HG02588 (cell line): ENCODE data around the gene PGAP3.

Experiments
- ATAC-seq: cut with Tn5 transposase; IDR thresholded peaks from one replicate; pipeline ENCODE4 v1.9.1; 2021; ENCODE audit warnings: mild to moderate bottlenecking, moderate library complexity; ENCODE audit not compliant: unreplicated experiment

Gene PGAP3

DNA sequence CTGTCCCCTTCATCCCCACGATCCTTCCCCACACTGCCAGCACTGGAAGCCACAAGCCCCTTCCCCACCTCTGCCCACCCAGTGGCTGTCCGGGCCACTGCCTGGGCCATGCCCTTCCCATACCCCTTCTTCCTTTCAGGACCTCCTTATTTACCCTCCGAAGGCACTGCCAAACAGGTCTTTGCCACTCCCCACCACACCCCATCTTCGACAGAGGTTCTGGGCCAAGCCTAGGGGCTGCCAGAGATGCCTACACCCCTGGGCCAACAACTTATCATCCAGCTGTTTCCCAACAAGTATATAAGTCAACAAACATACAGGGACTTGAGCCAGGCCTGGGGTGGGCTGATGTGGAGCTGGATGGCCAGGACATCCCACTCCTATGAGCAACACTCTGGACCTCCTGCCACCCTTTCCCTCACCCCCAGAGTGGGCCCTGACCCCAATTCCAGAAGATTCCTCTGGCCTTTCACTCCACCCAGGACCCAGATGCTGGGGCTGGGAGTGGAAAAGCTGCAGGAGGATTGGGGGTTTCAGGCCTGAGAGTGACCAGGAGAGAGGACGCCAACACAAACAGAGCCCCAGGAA is 62.6 kb downstream of the PGAP3 start:
- no peak for ATAC-seq

DNA sequence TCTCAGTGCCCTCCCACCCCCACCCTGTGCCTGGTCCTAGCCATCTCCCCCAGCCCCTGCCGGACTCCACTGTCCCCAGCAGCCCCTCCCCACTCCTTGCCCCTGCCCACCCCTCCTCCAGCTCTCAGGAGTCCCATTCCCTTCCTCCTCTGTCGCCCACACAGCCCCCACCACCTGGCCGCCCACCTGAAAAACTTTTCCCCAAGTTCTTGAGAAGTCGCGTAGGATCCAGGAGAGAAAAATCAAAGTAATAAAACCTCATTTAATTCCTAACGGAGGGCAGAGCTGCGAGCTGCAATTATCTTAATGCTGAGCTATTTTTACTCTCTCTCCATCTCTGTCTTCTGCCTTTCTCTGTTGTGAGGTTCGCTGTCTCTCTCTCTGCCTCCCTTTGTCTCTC is 63.5 kb downstream of the PGAP3 start:
- ATAC-seq: no peak

GRCh38 chr17:39623356-39623950 is 64.4 kb downstream of the PGAP3 start:
- ATAC-seq: no peak

- ATAC-seq: no peak
Measured at GRCh38 chr17:39622380-39623006, 65.4 kb downstream of the PGAP3 start.

GRCh38 chr17:39621523-39622379 is 66.1 kb downstream of the PGAP3 start:
- no peak for ATAC-seq
